H9 (cell line): ENCODE measurements around the gene NCMAP. TPM values are rescaled to one million over a fixed set of nuclear protein-coding genes. Genes with fewer than 3 reads are reported as not detected.

Experiments
- DNase-seq: peaks from one replicate; pipeline ENCODE4 v3.0.0-alpha.2; 2017
- H2AFZ ChIP-seq: one replicate; pipeline ENCODE4 v1.6.1; 2013; ENCODE audit warnings: mild to moderate bottlenecking, low read length, control low read depth, moderate library complexity
- H2AK5ac ChIP-seq: 2 replicates; pipeline ENCODE4 v1.6.1; 2013; ENCODE audit warnings: low read length, control low read depth, mixed read lengths; ENCODE audit not compliant: insufficient read length
- H2BK120ac ChIP-seq: one replicate; pipeline ENCODE4 v1.6.1; 2013; ENCODE audit warnings: low read depth, mild to moderate bottlenecking, low read length, control low read depth, inconsistent platforms; ENCODE audit not compliant: poor library complexity, severe bottlenecking
- H2BK12ac ChIP-seq: 2 replicates; pipeline ENCODE4 v1.6.1; 2013; ENCODE audit warnings: low read length, control low read depth, mixed read lengths, low read depth; ENCODE audit not compliant: insufficient read length
- H2BK15ac ChIP-seq: 2 replicates; pipeline ENCODE4 v1.6.1; 2013; ENCODE audit warnings: low read depth, low read length, control low read depth
- H2BK20ac ChIP-seq: one replicate; pipeline ENCODE4 v1.6.1; 2013; ENCODE audit warnings: low read depth, mild to moderate bottlenecking, low read length, control low read depth, inconsistent platforms; ENCODE audit not compliant: poor library complexity, severe bottlenecking
- H2BK5ac ChIP-seq: 2 replicates; pipeline ENCODE4 v1.6.1; 2013; ENCODE audit warnings: low read length, control low read depth, mixed read lengths; ENCODE audit not compliant: insufficient read length
- H3K14ac ChIP-seq: 2 replicates; pipeline ENCODE4 v1.6.1; 2013; ENCODE audit warnings: low read length, control low read depth; ENCODE audit not compliant: insufficient read depth
- H3K18ac ChIP-seq: 2 replicates; pipeline ENCODE4 v1.6.1; 2013; ENCODE audit warnings: low read depth, mild to moderate bottlenecking, mixed read lengths, low read length, control low read depth; ENCODE audit not compliant: insufficient read length
- H3K23ac ChIP-seq: 2 replicates; pipeline ENCODE4 v1.6.1; 2013; ENCODE audit warnings: low read length, control low read depth, mixed read lengths, low read depth; ENCODE audit not compliant: insufficient read length
- H3K23me2 ChIP-seq: 2 replicates; pipeline ENCODE4 v1.6.1; 2013; ENCODE audit warnings: low read depth, mild to moderate bottlenecking, mixed read lengths, low read length, control low read depth; ENCODE audit not compliant: insufficient read length, poor library complexity, severe bottlenecking
- H3K27ac ChIP-seq: 2 replicates; pipeline ENCODE4 v1.5.1; 2013; ENCODE audit warnings: low read length, control low read depth, mixed read lengths, low read depth; ENCODE audit not compliant: insufficient read length
- H3K27me3 ChIP-seq: 2 replicates; pipeline ENCODE4 v1.6.1; 2013; ENCODE audit warnings: low read length, control low read depth, inconsistent platforms; ENCODE audit not compliant: insufficient read depth
- H3K4ac ChIP-seq: 2 replicates; pipeline ENCODE4 v1.6.1; 2013; ENCODE audit warnings: low read depth, mild to moderate bottlenecking, control low read depth, inconsistent platforms, low read length, moderate library complexity
- H3K4me1 ChIP-seq: 2 replicates; pipeline ENCODE4 v1.6.1; 2013; ENCODE audit warnings: low read length, control low read depth, inconsistent platforms; ENCODE audit not compliant: insufficient read depth
- H3K4me2 ChIP-seq: 2 replicates; pipeline ENCODE4 v1.6.1; 2013; ENCODE audit warnings: low read length, control low read depth, mixed read lengths; ENCODE audit not compliant: insufficient read length, insufficient read depth
- H3K56ac ChIP-seq: 2 replicates; pipeline ENCODE4 v1.6.1; 2013; ENCODE audit warnings: low read depth, mild to moderate bottlenecking, mixed read lengths, low read length, control low read depth; ENCODE audit not compliant: insufficient read length
- H3K79me1 ChIP-seq: 2 replicates; pipeline ENCODE4 v1.6.1; 2013; ENCODE audit warnings: low read depth, mild to moderate bottlenecking, moderate library complexity, low read length, control low read depth, inconsistent platforms; ENCODE audit not compliant: insufficient read depth, poor library complexity, severe bottlenecking
- H3K79me2 ChIP-seq: 2 replicates; pipeline ENCODE4 v1.6.1; 2013; ENCODE audit warnings: low read length, control low read depth, inconsistent platforms; ENCODE audit not compliant: insufficient read depth
- H3K9ac ChIP-seq: 2 replicates; pipeline ENCODE4 v1.6.1; 2013; ENCODE audit warnings: low read length, control low read depth, mixed read lengths; ENCODE audit not compliant: insufficient read length; ENCODE audit errors: extremely low read depth
- H3K9me3 ChIP-seq: one replicate; pipeline ENCODE4 v1.6.1; 2013; ENCODE audit warnings: low read depth, low read length, inconsistent platforms; ENCODE audit not compliant: control insufficient read depth
- H3T11ph ChIP-seq: one replicate; pipeline ENCODE4 v1.6.1; 2013; ENCODE audit warnings: mild to moderate bottlenecking, low read length, control low read depth, inconsistent platforms
- H4K20me1 ChIP-seq: one replicate; pipeline ENCODE4 v1.6.1; 2013; ENCODE audit not compliant: control insufficient read depth, insufficient read length, insufficient read depth
- H4K5ac ChIP-seq: 2 replicates; pipeline ENCODE4 v1.6.1; 2013; ENCODE audit warnings: low read depth, mild to moderate bottlenecking, mixed read lengths, low read length, control low read depth; ENCODE audit not compliant: insufficient read length
- H4K8ac ChIP-seq: replicated peaks from 2 replicates; pipeline ENCODE4 v1.6.1; 2013; ENCODE audit warnings: low read length, control low read depth, mixed read lengths, low read depth; ENCODE audit not compliant: insufficient read length
- H4K91ac ChIP-seq: 2 replicates; pipeline ENCODE4 v1.6.1; 2013; ENCODE audit warnings: low read depth, mild to moderate bottlenecking, moderate library complexity, mixed read lengths, low read length, control low read depth; ENCODE audit not compliant: insufficient read length
- H3K27ac Mint-ChIP-seq, 3 experiments: 2 replicates in 2 of 3; 3 replicates in 1 of 3; pipeline ENCODE4 v1.8.0; 2020 to 2021; ENCODE audit warnings: mixed read lengths in 3 of 3, mild to moderate bottlenecking in 1 of 3, moderate library complexity in 1 of 3
- H3K27me3 Mint-ChIP-seq: 2 replicates; pipeline ENCODE4 v1.8.0; 2021; ENCODE audit warnings: low read depth, mild to moderate bottlenecking, moderate library complexity, mixed read lengths
- H3K36me3 Mint-ChIP-seq, 3 experiments: 2 replicates in 2 of 3; 3 replicates in 1 of 3; pipeline ENCODE4 v1.8.0; 2020 to 2021; ENCODE audit warnings: low read depth in 3 of 3, mixed read lengths in 3 of 3; ENCODE audit not compliant: insufficient read depth in 1 of 3
- H3K4me1 Mint-ChIP-seq, 2 experiments: 2 replicates each; pipeline ENCODE4 v1.8.0; 2020; ENCODE audit warnings: mixed read lengths in 2 of 2
- H3K4me3 Mint-ChIP-seq, 2 experiments: 2 replicates in 1 of 2; 3 replicates in 1 of 2; pipeline ENCODE4 v1.8.0; 2020 to 2021; ENCODE audit warnings: mild to moderate bottlenecking in 2 of 2, mixed read lengths in 2 of 2, moderate library complexity in 1 of 2
- H3K9me3 Mint-ChIP-seq, 2 experiments: 2 replicates in 1 of 2; 3 replicates in 1 of 2; pipeline ENCODE4 v1.8.0; 2020; ENCODE audit warnings: mild to moderate bottlenecking in 2 of 2, mixed read lengths in 2 of 2, moderate library complexity in 1 of 2
- WGBS: extraction: QIAGEN DNeasy Blood & Tissue Kit; methylation state at CpG from one replicate; pipeline ENCODE4 v1.1.7; 2013; ENCODE audit warnings: missing lambda C conversion rate, low lambda C conversion rate, mixed read lengths; ENCODE audit not compliant: insufficient read length; ENCODE audit errors: extremely low coverage; 5-methylcytosine and 5-hydroxymethylcytosine counted together
- total RNA-seq: library from RNA; stranded (reverse); gene quantifications from 2 replicates; pipeline ENCODE4 v1.2.1, GENCODE V29; 2021
- TF ChIP-seq, protein P1 (sequence below): fragments of 200-600 bp; sonication (generic); conservative IDR thresholded peaks from 3 replicates; pipeline ENCODE4 v1.8.0; 2021; ENCODE audit warnings: antibody characterized with exemption, mild to moderate bottlenecking

The NCMAP gene
- total RNA-seq, 1 experiment from 2014 or later = 0.35 TPM

DNA sequence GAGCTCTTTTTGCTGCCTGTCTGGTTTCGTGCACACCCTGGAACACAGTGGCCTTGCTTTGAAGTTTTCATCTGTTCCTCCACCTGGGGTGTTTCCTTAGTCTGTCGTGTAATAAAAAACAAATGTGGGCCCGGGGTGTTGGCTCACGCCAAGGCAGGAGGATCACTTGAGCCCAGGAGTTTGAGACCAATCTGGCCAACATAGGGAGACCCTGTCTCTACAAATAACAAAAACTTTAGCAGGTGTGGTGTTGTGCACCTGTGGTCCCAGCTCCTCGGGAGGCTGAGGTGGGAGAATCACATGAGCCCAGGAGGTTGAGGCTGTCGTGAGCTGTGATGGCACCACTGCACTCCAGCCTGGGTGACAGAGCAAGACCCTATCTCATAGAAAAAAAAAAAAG lies 4.5 kb downstream of the NCMAP start:
- H3K9me3 ChIP-seq = no peaks in the 10 kb centered on the region
- Mint-ChIP-seq H3K27ac (peak overlapping the region in 1 of 3 experiments; percentile 14; a peak in 1 of 7 replicates), H3K27me3 (peaks cover 30% of the 10 kb centered on the region), H3K9me3 (peaks cover 4 to 7% of the 10 kb centered on the region in 2 experiments; a peak in 4 of 5 replicates), H3K36me3 (peaks cover 0 to 3% (median 0%) of the 10 kb centered on the region in 3 experiments; a peak in 2 of 7 replicates), H3K4me3 (no peak overlapping the region; a peak in 1 of 5 replicates), H3K4me1 (peaks cover 18 to 26% of the 10 kb centered on the region in 2 experiments)
- no peak overlapping the region for H2BK5ac ChIP-seq
- no peak overlapping the region for H2AK5ac ChIP-seq
- no peak overlapping the region for H3K27ac ChIP-seq
- no peak overlapping the region for H4K8ac ChIP-seq
- no peak for DNase-seq
- H3K23ac ChIP-seq = no peak overlapping the region
- H3K23me2 ChIP-seq = peaks cover 7% of the 10 kb centered on the region
- H3K27me3 ChIP-seq = no peaks in the 10 kb centered on the region; the same call in 1 of the 2 replicates
- no peak overlapping the region for H3K4me2 ChIP-seq
- no peaks in the 10 kb centered on the region; the same call in 1 of the 2 replicates for H3K4me1 ChIP-seq
- H3K4ac ChIP-seq = no peak overlapping the region
- no peaks in the 10 kb centered on the region for H3K79me2 ChIP-seq
- H2BK15ac ChIP-seq = no peak overlapping the region
- no peak overlapping the region for H3K18ac ChIP-seq
- TF ChIP-seq, protein P1, sequence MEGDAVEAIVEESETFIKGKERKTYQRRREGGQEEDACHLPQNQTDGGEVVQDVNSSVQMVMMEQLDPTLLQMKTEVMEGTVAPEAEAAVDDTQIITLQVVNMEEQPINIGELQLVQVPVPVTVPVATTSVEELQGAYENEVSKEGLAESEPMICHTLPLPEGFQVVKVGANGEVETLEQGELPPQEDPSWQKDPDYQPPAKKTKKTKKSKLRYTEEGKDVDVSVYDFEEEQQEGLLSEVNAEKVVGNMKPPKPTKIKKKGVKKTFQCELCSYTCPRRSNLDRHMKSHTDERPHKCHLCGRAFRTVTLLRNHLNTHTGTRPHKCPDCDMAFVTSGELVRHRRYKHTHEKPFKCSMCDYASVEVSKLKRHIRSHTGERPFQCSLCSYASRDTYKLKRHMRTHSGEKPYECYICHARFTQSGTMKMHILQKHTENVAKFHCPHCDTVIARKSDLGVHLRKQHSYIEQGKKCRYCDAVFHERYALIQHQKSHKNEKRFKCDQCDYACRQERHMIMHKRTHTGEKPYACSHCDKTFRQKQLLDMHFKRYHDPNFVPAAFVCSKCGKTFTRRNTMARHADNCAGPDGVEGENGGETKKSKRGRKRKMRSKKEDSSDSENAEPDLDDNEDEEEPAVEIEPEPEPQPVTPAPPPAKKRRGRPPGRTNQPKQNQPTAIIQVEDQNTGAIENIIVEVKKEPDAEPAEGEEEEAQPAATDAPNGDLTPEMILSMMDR = no peak
- no peak overlapping the region for H4K5ac ChIP-seq
- no peak overlapping the region for H4K91ac ChIP-seq
- no CpG with 5 or more reads among the region's 6 CpGs for WGBS
- H2AFZ ChIP-seq = no peak overlapping the region
- H3K79me1 ChIP-seq = no peaks in the 10 kb centered on the region
- H2BK20ac ChIP-seq = no peak overlapping the region
- H3K14ac ChIP-seq = no peak overlapping the region
- H3K9ac ChIP-seq = no peak overlapping the region
- no peaks in the 10 kb centered on the region for H4K20me1 ChIP-seq
- H2BK120ac ChIP-seq = no peak overlapping the region
- no peak overlapping the region for H2BK12ac ChIP-seq
- no peak overlapping the region for H3T11ph ChIP-seq
- no peak overlapping the region for H3K56ac ChIP-seq
